GM12801 (cell line): ENCODE data around the gene LRMDA.

Experiments used
- TF ChIP-seq, protein P1 (sequence below): IDR thresholded peaks from one replicate; pipeline ENCODE4 v1.5.1; 2011; ENCODE audit warnings: control low read depth; ENCODE audit not compliant: insufficient read length; ENCODE audit errors: extremely low read depth

LRMDA gene

DNA sequence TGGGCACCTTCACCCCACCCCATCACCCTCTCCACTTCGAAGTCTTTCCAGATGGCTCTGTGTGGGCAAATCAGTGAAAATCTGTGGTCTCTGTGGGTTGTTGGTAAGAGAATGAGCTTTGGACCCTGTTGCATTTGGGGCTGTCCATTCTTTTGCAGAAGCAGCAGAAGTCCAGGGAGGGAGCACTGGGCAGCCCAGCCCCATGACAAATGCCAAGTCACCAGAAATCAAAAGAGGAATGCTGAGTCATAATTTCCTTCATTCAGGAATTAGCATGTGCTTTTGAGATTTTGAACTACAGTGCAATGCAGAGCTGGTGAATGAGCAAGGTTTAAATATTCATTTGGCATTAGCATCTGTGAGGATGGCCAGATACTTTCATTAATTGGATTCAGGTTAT, 556.2 kb downstream of the LRMDA start:
- TF ChIP-seq, protein P1, sequence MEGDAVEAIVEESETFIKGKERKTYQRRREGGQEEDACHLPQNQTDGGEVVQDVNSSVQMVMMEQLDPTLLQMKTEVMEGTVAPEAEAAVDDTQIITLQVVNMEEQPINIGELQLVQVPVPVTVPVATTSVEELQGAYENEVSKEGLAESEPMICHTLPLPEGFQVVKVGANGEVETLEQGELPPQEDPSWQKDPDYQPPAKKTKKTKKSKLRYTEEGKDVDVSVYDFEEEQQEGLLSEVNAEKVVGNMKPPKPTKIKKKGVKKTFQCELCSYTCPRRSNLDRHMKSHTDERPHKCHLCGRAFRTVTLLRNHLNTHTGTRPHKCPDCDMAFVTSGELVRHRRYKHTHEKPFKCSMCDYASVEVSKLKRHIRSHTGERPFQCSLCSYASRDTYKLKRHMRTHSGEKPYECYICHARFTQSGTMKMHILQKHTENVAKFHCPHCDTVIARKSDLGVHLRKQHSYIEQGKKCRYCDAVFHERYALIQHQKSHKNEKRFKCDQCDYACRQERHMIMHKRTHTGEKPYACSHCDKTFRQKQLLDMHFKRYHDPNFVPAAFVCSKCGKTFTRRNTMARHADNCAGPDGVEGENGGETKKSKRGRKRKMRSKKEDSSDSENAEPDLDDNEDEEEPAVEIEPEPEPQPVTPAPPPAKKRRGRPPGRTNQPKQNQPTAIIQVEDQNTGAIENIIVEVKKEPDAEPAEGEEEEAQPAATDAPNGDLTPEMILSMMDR = no peak

DNA sequence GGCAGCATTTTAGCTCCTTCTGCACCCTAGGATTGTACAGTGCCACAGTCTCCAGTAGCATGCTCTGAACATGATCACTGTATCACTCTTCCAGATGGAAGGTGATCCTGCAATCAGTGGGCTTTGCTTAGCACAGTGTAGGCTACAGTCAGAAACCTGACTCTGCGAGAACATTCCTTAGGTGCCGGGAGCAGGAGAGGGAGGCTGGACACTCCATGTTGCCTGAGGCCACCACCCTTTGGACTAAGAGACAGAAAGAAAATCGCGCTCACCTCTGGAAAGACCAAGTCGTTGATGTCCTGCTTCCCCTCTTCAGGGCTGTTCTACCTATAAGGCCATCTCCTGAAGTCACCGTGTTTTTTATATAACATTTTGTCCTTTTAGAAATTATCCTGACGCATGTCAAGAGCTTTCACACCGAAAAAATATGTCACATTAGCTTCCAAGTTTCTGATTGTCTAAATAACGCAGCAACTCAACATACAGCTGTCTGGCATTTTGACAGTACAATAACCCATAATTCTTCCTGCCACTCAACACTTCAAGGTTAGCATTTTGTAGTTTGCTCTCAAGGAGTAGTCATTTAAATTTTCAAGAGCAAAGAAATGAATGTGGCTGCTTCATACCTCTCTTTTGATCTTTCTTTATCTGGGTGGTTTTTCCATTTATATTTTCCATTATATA, 563.1 kb downstream of the LRMDA start:
- TF ChIP-seq, protein P1 = no peak

DNA sequence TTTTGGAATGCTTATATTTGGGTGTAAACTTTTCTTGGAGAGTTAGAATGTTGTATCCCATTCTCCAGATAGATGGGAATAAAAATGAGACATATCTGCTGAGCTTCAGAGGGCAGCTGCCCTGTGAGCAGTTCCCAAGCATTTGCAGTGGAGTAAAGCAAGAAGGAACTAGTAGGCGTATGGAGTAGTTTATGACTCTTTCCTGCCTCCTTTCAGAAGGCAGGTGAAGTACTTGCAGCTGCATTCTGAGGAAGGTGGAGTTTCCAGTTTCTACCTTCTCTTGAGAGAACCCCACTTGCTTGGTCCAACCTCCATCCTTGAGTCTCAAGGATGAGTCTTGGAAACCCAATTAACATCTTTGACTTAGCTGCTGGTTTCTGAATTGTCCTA, 563.6 kb downstream of the LRMDA start:
- TF ChIP-seq, protein P1 = no peak

DNA sequence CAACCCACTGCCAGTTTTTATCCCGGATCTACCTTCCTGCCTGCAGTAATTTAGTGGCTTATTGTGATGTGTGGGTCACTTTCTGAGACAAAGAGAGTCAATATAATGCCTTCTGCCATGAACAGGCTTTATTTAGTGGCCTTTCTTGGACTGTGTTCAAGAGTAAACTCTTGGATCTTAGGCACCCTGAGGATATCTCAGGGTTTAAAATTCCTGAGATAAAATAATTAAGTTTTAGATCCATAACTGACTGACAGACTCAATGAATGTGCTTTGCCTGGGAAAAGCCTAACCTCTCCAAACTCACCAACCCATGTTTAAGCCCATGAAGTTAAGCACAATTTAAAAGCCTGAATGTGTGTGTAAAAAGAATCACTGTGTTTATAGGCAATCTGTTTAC, 564.3 kb downstream of the LRMDA start:
- TF ChIP-seq, protein P1 = no peak

DNA sequence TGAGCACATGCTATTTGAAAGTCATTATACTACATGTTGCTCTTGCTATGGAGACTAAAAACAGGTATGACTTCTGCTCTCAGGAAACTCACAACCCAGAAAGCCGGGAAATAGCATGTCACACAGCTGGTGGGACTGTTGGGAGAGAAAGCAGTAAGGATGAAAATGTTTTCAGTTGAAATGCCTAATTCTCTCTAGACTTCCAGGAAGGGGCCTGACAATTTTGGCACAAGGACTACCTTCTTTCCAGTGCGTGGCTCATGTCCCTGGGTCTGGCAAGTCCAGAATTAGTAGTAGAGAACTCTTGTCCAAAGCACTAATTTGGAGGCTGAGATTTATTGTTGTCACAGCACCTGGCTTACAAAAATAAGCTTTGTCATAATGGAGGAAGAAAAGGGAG, 567.6 kb downstream of the LRMDA start:
- TF ChIP-seq, protein P1 = no peak

DNA sequence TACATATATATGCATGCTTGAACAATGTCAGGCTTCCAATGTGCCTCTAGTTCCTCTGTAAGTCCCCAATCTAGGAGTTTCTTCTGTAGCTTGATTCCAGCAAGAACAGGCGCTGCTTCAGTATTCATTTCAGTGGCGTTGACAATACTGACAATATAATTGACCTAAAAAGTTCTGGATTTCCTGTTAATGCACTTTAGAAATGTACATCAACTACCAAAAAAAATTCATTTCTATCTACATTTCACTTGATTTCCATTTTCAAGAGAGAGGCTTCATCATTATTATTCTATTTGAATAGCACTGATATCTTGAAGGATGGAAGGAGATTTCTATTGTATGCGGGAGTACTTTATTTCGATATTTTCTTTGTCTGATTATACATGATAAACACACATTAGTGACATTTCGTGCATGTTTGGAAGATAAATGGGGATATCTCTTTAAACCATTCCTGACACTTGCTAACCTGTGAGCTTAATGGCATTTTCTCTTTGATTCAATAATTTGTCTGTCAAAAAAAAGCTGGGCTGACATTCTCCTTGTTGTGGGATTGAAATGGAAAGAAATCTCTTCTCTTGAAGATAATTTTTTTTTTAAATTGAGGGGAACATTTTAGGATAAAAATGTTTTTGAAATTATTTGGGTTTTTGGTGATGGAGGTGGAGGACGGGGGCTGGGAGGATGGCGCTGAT, 568.2 kb downstream of the LRMDA start:
- TF ChIP-seq, protein P1 = no peak

DNA sequence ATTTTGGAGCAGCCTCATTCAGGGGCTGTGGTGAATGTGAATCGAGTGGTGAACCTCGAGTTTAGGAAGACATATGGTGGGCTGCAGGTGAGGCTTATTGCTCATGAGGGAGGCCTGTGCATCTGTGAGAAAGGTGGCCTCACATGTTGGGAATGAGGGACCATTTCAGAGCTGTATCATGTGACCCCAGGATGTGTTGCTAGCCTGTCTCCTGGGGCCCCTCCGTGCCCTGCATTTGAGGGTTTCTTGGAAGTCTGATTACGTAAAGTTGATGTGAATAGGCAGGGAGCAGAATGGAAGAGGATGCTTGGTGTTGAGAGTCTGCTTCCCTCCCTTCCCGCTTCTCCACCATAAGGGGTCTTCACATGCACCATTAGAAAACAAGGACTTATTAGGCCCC, 569.1 kb downstream of the LRMDA start:
- TF ChIP-seq, protein P1 = no peak
